PC-9 (cell line): ENCODE measurements around the gene SSH3. TPM values are rescaled to one million over a fixed set of nuclear protein-coding genes. Genes with fewer than 3 reads are reported as not detected.

Experiments
- BruUV-seq: library from RNA; stranded (reverse); fragments of 400-500 nt; replicated peaks from 2 replicates; lab custom pipeline; 2021; lab: Mats Ljungman, UMichigan
- CTCF ChIA-PET: fragments of 300-600 bp; sonication (Branson Sonifier 250); formaldehyde crosslinking; loops from one replicate; lab custom pipeline; 2022; ENCODE audit warnings: antibody characterized with exemption; lab: Charles Lee
- POLR2A ChIA-PET: fragments of 300-600 bp; sonication (Branson Sonifier 250); formaldehyde crosslinking; loops from one replicate; lab custom pipeline; 2022; ENCODE audit warnings: antibody characterized with exemption; ENCODE audit not compliant: unreplicated experiment; lab: Charles Lee
- DNase-seq, 2 experiments: peaks; one replicate each; pipeline versions ENCODE4 v3.0.0 to v3.0.0-alpha.2; 2015 to 2022; ENCODE audit warnings: mixed read lengths in 1 of 2
- H2AFZ ChIP-seq: fragments of 200-600 bp; sonication (generic); 2 replicates; pipeline ENCODE4 v1.8.1; 2017; ENCODE audit warnings: antibody characterized with exemption
- H3F3A ChIP-seq: fragments of 200-600 bp; sonication (generic); 2 replicates; pipeline ENCODE4 v1.8.1; 2017; ENCODE audit warnings: antibody characterized with exemption, mild to moderate bottlenecking, low read depth; ENCODE audit not compliant: insufficient read depth
- H3K27ac ChIP-seq: fragments of 200-600 bp; sonication (generic); 2 replicates; pipeline ENCODE4 v1.6.1; 2016; ENCODE audit warnings: mixed run types
- H3K27me3 ChIP-seq: fragments of 200-600 bp; sonication (generic); 2 replicates; pipeline ENCODE4 v1.6.1; 2016; ENCODE audit warnings: low read depth, mixed run types; ENCODE audit not compliant: insufficient read depth
- H3K36me3 ChIP-seq: fragments of 200-600 bp; sonication (generic); 2 replicates; pipeline ENCODE4 v1.6.1; 2016; ENCODE audit warnings: low read depth, mixed run types
- H3K4me1 ChIP-seq: fragments of 200-600 bp; sonication (generic); replicated peaks from 2 replicates; pipeline ENCODE4 v1.6.1; 2016; ENCODE audit warnings: mixed run types; ENCODE audit not compliant: insufficient read depth
- H3K4me2 ChIP-seq: fragments of 200-600 bp; sonication (generic); 2 replicates; pipeline ENCODE4 v1.6.1; 2017; ENCODE audit warnings: mixed run types
- H3K4me3 ChIP-seq: fragments of 200-600 bp; sonication (generic); 2 replicates; pipeline ENCODE4 v1.6.1; 2016; ENCODE audit warnings: mixed run types
- H3K79me2 ChIP-seq: fragments of 200-600 bp; sonication (generic); 2 replicates; pipeline ENCODE4 v1.6.1; 2017; ENCODE audit warnings: low read depth, mixed run types
- H3K9me2 ChIP-seq: fragments of 200-600 bp; sonication (generic); 2 replicates; pipeline ENCODE4 v1.8.1; 2017; ENCODE audit warnings: mild to moderate bottlenecking; ENCODE audit not compliant: insufficient read depth
- H3K9me3 ChIP-seq: fragments of 200-600 bp; sonication (generic); 2 replicates; pipeline ENCODE4 v1.8.1; 2016; ENCODE audit warnings: low read depth; ENCODE audit not compliant: insufficient read depth
- H4K20me1 ChIP-seq: fragments of 200-600 bp; sonication (generic); 2 replicates; pipeline ENCODE4 v1.8.1; 2017; ENCODE audit not compliant: insufficient read depth
- EZH2 ChIP-seq: fragments of 200-600 bp; sonication (generic); IDR thresholded peaks from 2 replicates; pipeline ENCODE4 v1.8.0; 2017; ENCODE audit warnings: antibody characterized with exemption, low read depth
- intact Hi-C: fragments of 100-400 bp; cut with micrococcal nuclease; formaldehyde crosslinking; loops from one replicate; pipeline ENCODE4 v1.10.0; 2022; ENCODE audit not compliant: unreplicated experiment
- total RNA-seq: library from RNA; stranded (reverse); gene quantifications from 2 replicates; pipeline ENCODE4 v1.2.3, GENCODE V29; 2021
- TF ChIP-seq, protein P1 (sequence below): fragments of 200-600 bp; sonication (generic); conservative IDR thresholded peaks from 2 replicates; pipeline ENCODE4 v1.6.1; 2017; ENCODE audit warnings: mixed run types, antibody characterized with exemption, mild to moderate bottlenecking, moderate library complexity

Gene SSH3
- total RNA-seq, 1 experiment from 2014 or later, result 124 TPM

DNA sequence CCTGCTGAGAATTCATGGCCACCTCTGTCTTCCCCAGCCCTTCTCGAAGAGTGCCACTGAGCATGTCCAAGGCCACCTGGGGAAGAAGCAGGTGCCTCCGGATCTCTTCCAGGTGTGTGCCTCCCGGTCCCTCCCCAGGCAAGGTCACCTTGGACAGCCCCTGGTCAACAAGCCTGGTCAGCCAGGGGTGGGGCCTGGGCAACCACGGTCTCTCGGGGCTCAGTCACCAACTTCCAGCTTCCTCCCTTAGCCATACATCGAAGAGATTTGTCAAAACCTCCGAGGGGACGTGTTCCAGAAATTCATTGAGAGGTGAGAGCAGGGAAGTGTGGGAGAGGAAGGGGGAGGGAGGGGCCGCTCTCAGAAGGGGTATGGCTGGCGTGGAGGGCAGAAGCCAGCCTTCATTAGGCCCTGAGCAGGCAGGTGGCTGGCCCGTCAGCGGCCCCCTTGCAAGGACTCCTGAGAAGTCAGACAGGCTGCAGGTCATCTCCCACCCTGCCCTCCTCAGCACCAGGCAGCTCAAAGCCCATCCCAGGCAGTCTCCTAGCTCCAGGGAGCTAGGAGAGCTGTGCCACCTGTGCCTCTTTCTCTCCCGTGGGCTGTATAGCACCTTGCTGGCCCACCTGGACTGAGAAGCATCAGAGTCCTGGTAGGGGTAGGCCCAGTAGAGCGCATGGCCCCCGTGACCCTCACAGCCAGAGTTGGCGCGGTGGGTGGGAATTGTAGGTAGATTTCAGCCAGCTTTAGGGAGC lies 23.6 kb upstream of the SSH3 start:
- Histone ChIP-seq H3K9me3 (no peaks in the 10 kb centered on the region), H3F3A (peaks cover 5% of the 10 kb centered on the region; the same call in 1 of the 2 replicates), H3K79me2 (peaks cover 26% of the 10 kb centered on the region), H3K4me1 (no peaks in the 10 kb centered on the region), H2AFZ (no peak overlapping the region), H3K36me3 (peaks cover 7% of the 10 kb centered on the region; the same call in 1 of the 2 replicates), H3K4me3 (no peak overlapping the region), H3K4me2 (no peak overlapping the region), H3K27me3 (no peaks in the 10 kb centered on the region), H3K27ac (no peak overlapping the region), H4K20me1 (peaks cover 25% of the 10 kb centered on the region), H3K9me2 (no peaks in the 10 kb centered on the region)
- ChIA-PET POLR2A (interaction anchor here (0.6 kb wide), 1 partner anchor 215 kb away, joined by 14 read pairs; no protein-coding TSS in a partner anchor), CTCF (no interaction called here)
- DNase-seq, result no peak
- intact Hi-C loops, result no loop called here
- no TSS peak for BruUV-seq
- TF ChIP-seq, protein P1, sequence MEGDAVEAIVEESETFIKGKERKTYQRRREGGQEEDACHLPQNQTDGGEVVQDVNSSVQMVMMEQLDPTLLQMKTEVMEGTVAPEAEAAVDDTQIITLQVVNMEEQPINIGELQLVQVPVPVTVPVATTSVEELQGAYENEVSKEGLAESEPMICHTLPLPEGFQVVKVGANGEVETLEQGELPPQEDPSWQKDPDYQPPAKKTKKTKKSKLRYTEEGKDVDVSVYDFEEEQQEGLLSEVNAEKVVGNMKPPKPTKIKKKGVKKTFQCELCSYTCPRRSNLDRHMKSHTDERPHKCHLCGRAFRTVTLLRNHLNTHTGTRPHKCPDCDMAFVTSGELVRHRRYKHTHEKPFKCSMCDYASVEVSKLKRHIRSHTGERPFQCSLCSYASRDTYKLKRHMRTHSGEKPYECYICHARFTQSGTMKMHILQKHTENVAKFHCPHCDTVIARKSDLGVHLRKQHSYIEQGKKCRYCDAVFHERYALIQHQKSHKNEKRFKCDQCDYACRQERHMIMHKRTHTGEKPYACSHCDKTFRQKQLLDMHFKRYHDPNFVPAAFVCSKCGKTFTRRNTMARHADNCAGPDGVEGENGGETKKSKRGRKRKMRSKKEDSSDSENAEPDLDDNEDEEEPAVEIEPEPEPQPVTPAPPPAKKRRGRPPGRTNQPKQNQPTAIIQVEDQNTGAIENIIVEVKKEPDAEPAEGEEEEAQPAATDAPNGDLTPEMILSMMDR, result no peak
- no peak for TF ChIP-seq EZH2

DNA sequence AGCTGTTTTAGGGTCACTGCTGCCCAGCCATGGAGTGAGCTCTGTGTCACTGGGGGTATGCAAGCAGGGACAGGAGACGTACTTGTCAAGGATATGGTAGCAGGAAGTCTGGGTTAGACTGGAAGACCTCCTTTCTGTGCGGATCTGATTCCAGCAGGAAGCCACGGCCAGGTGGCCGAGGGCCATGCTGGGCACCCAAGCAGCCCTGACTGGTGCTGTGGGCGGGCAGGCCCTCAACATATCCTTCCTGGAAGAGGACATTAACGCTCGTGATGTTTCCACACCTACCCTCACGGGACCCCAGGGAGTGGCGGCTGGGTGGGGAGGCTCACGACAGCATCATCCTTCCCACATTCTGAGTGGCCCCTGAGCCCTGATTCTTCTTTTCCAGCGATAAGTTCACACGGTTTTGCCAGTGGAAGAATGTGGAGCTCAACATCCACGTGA lies 23.0 kb upstream of the SSH3 start:
- Histone ChIP-seq H3K4me1 (no peaks in the 10 kb centered on the region), H3K4me2 (no peak overlapping the region), H4K20me1 (peaks cover 20% of the 10 kb centered on the region), H3K79me2 (peaks cover 20% of the 10 kb centered on the region), H3F3A (peaks cover 5% of the 10 kb centered on the region; the same call in 1 of the 2 replicates), H3K9me2 (no peaks in the 10 kb centered on the region), H3K36me3 (peaks cover 4% of the 10 kb centered on the region; the same call in 1 of the 2 replicates), H2AFZ (no peak overlapping the region), H3K9me3 (no peaks in the 10 kb centered on the region), H3K27ac (no peak overlapping the region), H3K4me3 (no peak overlapping the region), H3K27me3 (no peaks in the 10 kb centered on the region)
- ChIA-PET CTCF (no interaction called here), POLR2A (no interaction called here)
- intact Hi-C loops, result no loop called here
- no TSS peak for BruUV-seq
- TF ChIP-seq, protein P1, result no peak
- TF ChIP-seq EZH2, result no peak
- no peak for DNase-seq

DNA sequence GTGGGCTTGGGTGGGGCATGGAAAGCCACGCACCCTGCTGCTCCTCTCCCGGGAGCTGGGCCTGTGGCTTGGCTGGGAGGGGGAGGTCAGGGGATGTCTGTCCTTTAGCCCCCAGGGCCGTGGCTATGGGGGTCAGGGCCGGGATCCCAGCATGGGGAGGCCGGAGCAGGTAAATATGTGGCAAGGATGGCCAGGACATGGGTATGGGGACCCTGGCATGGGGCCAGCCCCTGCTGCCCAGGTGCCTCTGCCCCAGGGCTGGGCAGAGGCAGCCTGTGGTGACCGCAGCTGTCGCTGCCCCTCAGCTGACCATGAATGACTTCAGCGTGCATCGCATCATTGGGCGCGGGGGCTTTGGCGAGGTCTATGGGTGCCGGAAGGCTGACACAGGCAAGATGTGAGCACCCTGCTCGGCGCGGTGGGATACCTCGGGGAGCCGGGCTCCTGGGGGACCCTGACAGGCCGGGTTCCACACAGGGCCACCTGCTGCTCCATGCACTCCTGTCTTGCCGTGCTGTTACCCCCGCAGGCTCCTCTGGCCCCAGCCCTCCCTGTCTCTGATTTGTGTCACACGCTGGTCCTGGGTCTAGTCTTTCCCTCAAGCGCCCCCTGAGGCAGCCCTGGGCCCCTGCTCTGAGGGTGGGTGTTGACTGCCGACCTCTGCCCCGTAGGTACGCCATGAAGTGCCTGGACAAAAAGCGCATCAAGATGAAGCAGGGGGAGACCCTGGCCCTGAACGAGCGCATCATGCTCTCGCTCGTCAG lies 22.4 kb upstream of the SSH3 start:
- Histone ChIP-seq H3K4me2 (no peak overlapping the region), H3K27me3 (no peaks in the 10 kb centered on the region), H3K4me1 (no peaks in the 10 kb centered on the region), H3K9me3 (no peaks in the 10 kb centered on the region), H3K27ac (no peak overlapping the region), H2AFZ (no peak overlapping the region), H3F3A (peaks cover 3% of the 10 kb centered on the region; the same call in 1 of the 2 replicates), H3K36me3 (peaks cover 6% of the 10 kb centered on the region; the same call in 1 of the 2 replicates), H3K4me3 (no peak overlapping the region), H3K79me2 (peaks cover 14% of the 10 kb centered on the region), H4K20me1 (peaks cover 14% of the 10 kb centered on the region), H3K9me2 (no peaks in the 10 kb centered on the region)
- no peak for DNase-seq
- intact Hi-C loops, result no loop called here
- BruUV-seq, result no TSS peak
- POLR2A ChIA-PET, result no interaction called here
- CTCF ChIA-PET, result no interaction called here
- TF ChIP-seq EZH2, result no peak
- TF ChIP-seq, protein P1, result no peak
